Neural progenitor cell (in vitro differentiated cells): ENCODE results near the gene PLAC1. TPM values are rescaled to one million over a fixed set of nuclear protein-coding genes. Genes with fewer than 3 reads are reported as not detected.

Source experiments
- DNase-seq: peaks from one replicate; pipeline ENCODE4 v3.0.0-alpha.2; 2016; ENCODE audit warnings: low spot score
- H2AFZ ChIP-seq: fragments of 200-600 bp; sonication (generic); replicated peaks from 2 replicates; pipeline ENCODE4 v1.6.1; 2016; ENCODE audit warnings: antibody characterized with exemption
- H3F3A ChIP-seq: fragments of 200-600 bp; sonication (generic); 2 replicates; pipeline ENCODE4 v1.6.1; 2016; ENCODE audit warnings: antibody characterized with exemption, low read depth
- H3K27ac ChIP-seq: fragments of 200-600 bp; sonication (generic); 2 replicates; pipeline ENCODE4 v1.5.1; 2016; ENCODE audit warnings: mild to moderate bottlenecking
- H3K27me3 ChIP-seq: fragments of 200-600 bp; sonication (generic); 2 replicates; pipeline ENCODE4 v1.6.1; 2016; ENCODE audit warnings: mild to moderate bottlenecking, moderate library complexity
- H3K36me3 ChIP-seq: fragments of 200-600 bp; sonication (generic); 2 replicates; pipeline ENCODE4 v1.5.1; 2016
- H3K4me1 ChIP-seq: fragments of 200-600 bp; sonication (generic); 2 replicates; pipeline ENCODE4 v1.6.1; 2016; ENCODE audit warnings: mixed run types
- H3K4me2 ChIP-seq: fragments of 200-600 bp; sonication (generic); 2 replicates; pipeline ENCODE4 v1.6.1; 2016
- H3K4me3 ChIP-seq: fragments of 200-600 bp; sonication (generic); 2 replicates; pipeline ENCODE4 v1.5.1; 2016
- H3K79me2 ChIP-seq: fragments of 200-600 bp; sonication (generic); 2 replicates; pipeline ENCODE4 v1.6.1; 2016; ENCODE audit warnings: low read depth
- H3K9ac ChIP-seq: fragments of 200-600 bp; sonication (generic); 2 replicates; pipeline ENCODE4 v1.6.1; 2016
- H3K9me3 ChIP-seq: fragments of 200-600 bp; sonication (generic); 2 replicates; pipeline ENCODE4 v1.5.1; 2016; ENCODE audit warnings: low read depth
- H4K20me1 ChIP-seq: fragments of 200-600 bp; sonication (generic); 2 replicates; pipeline ENCODE4 v1.6.1; 2016; ENCODE audit warnings: low read depth
- H3K27ac Mint-ChIP-seq: 3 replicates; pipeline ENCODE4 v1.8.0; 2021; ENCODE audit warnings: mixed read lengths
- H3K27me3 Mint-ChIP-seq: 2 replicates; pipeline ENCODE4 v1.8.0; 2022; ENCODE audit warnings: low read depth, mild to moderate bottlenecking, inconsistent platforms, moderate library complexity, mixed read lengths; ENCODE audit not compliant: insufficient read depth
- H3K36me3 Mint-ChIP-seq: 3 replicates; pipeline ENCODE4 v1.8.0; 2021; ENCODE audit warnings: mixed read lengths
- H3K4me1 Mint-ChIP-seq: 3 replicates; pipeline ENCODE4 v1.8.0; 2021; ENCODE audit warnings: mixed read lengths
- H3K4me3 Mint-ChIP-seq: 3 replicates; pipeline ENCODE4 v1.8.0; 2021; ENCODE audit warnings: mild to moderate bottlenecking, moderate library complexity, mixed read lengths
- H3K9me3 Mint-ChIP-seq: 3 replicates; pipeline ENCODE4 v1.8.0; 2020; ENCODE audit warnings: mixed read lengths
- CTCF ChIP-seq: fragments of 200-600 bp; sonication (generic); IDR thresholded peaks from 2 replicates; pipeline ENCODE4 v1.5.1; 2017; ENCODE audit warnings: antibody characterized with exemption, mild to moderate bottlenecking
- EZH2 ChIP-seq: fragments of 200-600 bp; sonication (generic); IDR thresholded peaks from 2 replicates; pipeline ENCODE4 v1.6.1; 2017; ENCODE audit warnings: antibody characterized with exemption, mild to moderate bottlenecking, moderate library complexity
- EZH2phosphoT487 ChIP-seq: fragments of 200-600 bp; sonication (generic); IDR thresholded peaks from 2 replicates; pipeline ENCODE4 v1.6.1; 2017; ENCODE audit warnings: antibody characterized with exemption
- total RNA-seq: library from RNA; depleted of rRNA; stranded (reverse); fragments of >200 nt; gene quantifications from 2 replicates; pipeline ENCODE4 v1.2.3, GENCODE V29; 2015; ENCODE audit warnings: low replicate concordance

PLAC1 gene
- total RNA-seq, 1 donor from 2014 or later = not detected

- Histone ChIP-seq H3K9me3 (peaks cover 6% of the 10 kb centered on the region), H3K27ac (no peak overlapping the region), H2AFZ (no peak overlapping the region), H3K4me3 (no peak overlapping the region), H3K4me2 (no peak overlapping the region), H3K36me3 (no peaks in the 10 kb centered on the region), H3K4me1 (no peaks in the 10 kb centered on the region), H4K20me1 (no peaks in the 10 kb centered on the region), H3K27me3 (no peaks in the 10 kb centered on the region), H3F3A (no peaks in the 10 kb centered on the region), H3K9ac (no peak overlapping the region), H3K79me2 (no peaks in the 10 kb centered on the region)
- no peaks in the 10 kb centered on the region for H3K36me3 Mint-ChIP-seq
- no peak overlapping the region for H3K27ac Mint-ChIP-seq
- no peak for DNase-seq
- no peaks in the 10 kb centered on the region for H3K27me3 Mint-ChIP-seq
- no peak overlapping the region for H3K4me3 Mint-ChIP-seq
- no peaks in the 10 kb centered on the region for H3K4me1 Mint-ChIP-seq
- TF ChIP-seq CTCF = no peak
- no peak for TF ChIP-seq EZH2
- no peak for TF ChIP-seq EZH2phosphoT487
- H3K9me3 Mint-ChIP-seq = no peaks in the 10 kb centered on the region
Measured at GRCh38 chrX:134691453-134691852, 33.2 kb upstream of the PLAC1 start.

GRCh38 chrX:134688839-134689238 lies 30.6 kb upstream of the PLAC1 start:
- DNase-seq = no peak
- H3K4me1 ChIP-seq = no peaks in the 10 kb centered on the region
- H3K36me3 ChIP-seq = no peaks in the 10 kb centered on the region
- H3K4me3 ChIP-seq = no peak overlapping the region
- no peaks in the 10 kb centered on the region for H3K4me1 Mint-ChIP-seq
- H3K27ac ChIP-seq = no peak overlapping the region
- H4K20me1 ChIP-seq = no peaks in the 10 kb centered on the region
- no peak overlapping the region for H3K4me2 ChIP-seq
- H3K9me3 Mint-ChIP-seq = no peaks in the 10 kb centered on the region
- H3K79me2 ChIP-seq = no peaks in the 10 kb centered on the region
- H2AFZ ChIP-seq = no peak overlapping the region
- TF ChIP-seq CTCF (no peak), EZH2 (no peak), EZH2phosphoT487 (no peak)
- H3K27me3 Mint-ChIP-seq = no peaks in the 10 kb centered on the region
- no peaks in the 10 kb centered on the region for H3F3A ChIP-seq
- H3K4me3 Mint-ChIP-seq = no peak overlapping the region
- no peaks in the 10 kb centered on the region for H3K36me3 Mint-ChIP-seq
- peaks cover 6% of the 10 kb centered on the region for H3K9me3 ChIP-seq
- no peak overlapping the region for H3K27ac Mint-ChIP-seq
- no peak overlapping the region for H3K9ac ChIP-seq
- H3K27me3 ChIP-seq = no peaks in the 10 kb centered on the region

- Histone ChIP-seq H3K9me3 (peaks cover 6% of the 10 kb centered on the region), H3K79me2 (no peaks in the 10 kb centered on the region), H3K4me1 (no peaks in the 10 kb centered on the region), H3K27ac (no peak overlapping the region), H4K20me1 (no peaks in the 10 kb centered on the region), H3F3A (no peaks in the 10 kb centered on the region), H3K9ac (no peak overlapping the region), H3K4me2 (no peak overlapping the region), H3K27me3 (no peaks in the 10 kb centered on the region), H3K36me3 (no peaks in the 10 kb centered on the region), H3K4me3 (no peak overlapping the region), H2AFZ (no peak overlapping the region)
- Mint-ChIP-seq H3K36me3 (no peaks in the 10 kb centered on the region), H3K9me3 (no peaks in the 10 kb centered on the region), H3K27me3 (no peaks in the 10 kb centered on the region), H3K4me1 (no peaks in the 10 kb centered on the region), H3K27ac (no peak overlapping the region), H3K4me3 (no peak overlapping the region)
- DNase-seq = no peak
- TF ChIP-seq CTCF = no peak
- no peak for TF ChIP-seq EZH2
- no peak for TF ChIP-seq EZH2phosphoT487
Measured at GRCh38 chrX:134688031-134688823, 30.0 kb upstream of the PLAC1 start.
